OCI-LY7 (cell line): ENCODE measurements around the gene WASF3. TPM values are rescaled to one million over a fixed set of nuclear protein-coding genes. Genes with fewer than 3 reads are reported as not detected.

Experiments
- BruUV-seq: library from RNA; stranded (reverse); fragments of 400-500 nt; replicated peaks from 2 replicates; lab custom pipeline; 2021; lab: Mats Ljungman, UMichigan
- CTCF ChIA-PET: fragments of 300-600 bp; sonication (Branson Sonifier 250); formaldehyde crosslinking; loops from one replicate; lab custom pipeline; 2022; ENCODE audit warnings: antibody characterized with exemption; ENCODE audit not compliant: unreplicated experiment; lab: Charles Lee
- POLR2A ChIA-PET: fragments of 300-600 bp; sonication (Branson Sonifier 250); formaldehyde crosslinking; loops from one replicate; lab custom pipeline; 2022; ENCODE audit warnings: antibody characterized with exemption; lab: Charles Lee
- DNase-seq: peaks from one replicate; pipeline ENCODE4 v3.0.0-alpha.2; 2015; ENCODE audit warnings: low spot score
- H2AFZ ChIP-seq: fragments of 200-600 bp; sonication (generic), shearing (Covaris generic); 2 replicates; pipeline ENCODE4 v1.6.1; 2014; ENCODE audit warnings: mild to moderate bottlenecking, antibody characterized with exemption, low read length, moderate library complexity
- H3K27ac ChIP-seq: fragments of 200-600 bp; sonication (generic); 2 replicates; pipeline ENCODE4 v1.5.1; 2014; ENCODE audit warnings: mixed run types, low read depth, mild to moderate bottlenecking, moderate library complexity, low read length, inconsistent platforms; ENCODE audit not compliant: poor library complexity, severe bottlenecking
- H3K36me3 ChIP-seq: fragments of 200-600 bp; sonication (generic); 2 replicates; pipeline ENCODE4 v1.6.1; 2014; ENCODE audit warnings: mild to moderate bottlenecking, antibody characterized with exemption, low read length, moderate library complexity, mixed read lengths; ENCODE audit not compliant: insufficient read depth
- H3K4me1 ChIP-seq: fragments of 200-600 bp; sonication (generic); 2 replicates; pipeline ENCODE4 v1.5.1; 2014; ENCODE audit warnings: mild to moderate bottlenecking, low read length; ENCODE audit not compliant: insufficient read depth, poor library complexity, severe bottlenecking
- H3K4me2 ChIP-seq: fragments of 200-600 bp; sonication (generic); 2 replicates; pipeline ENCODE4 v1.6.1; 2014; ENCODE audit warnings: mild to moderate bottlenecking, low read length
- H3K4me3 ChIP-seq: fragments of 200-600 bp; sonication (generic); 2 replicates; pipeline ENCODE4 v1.5.1; 2014; ENCODE audit warnings: mild to moderate bottlenecking, low read depth, low read length; ENCODE audit not compliant: poor library complexity, severe bottlenecking
- H3K79me2 ChIP-seq: fragments of 200-600 bp; sonication (generic); 2 replicates; pipeline ENCODE4 v1.6.1; 2016; ENCODE audit warnings: low read depth, mild to moderate bottlenecking, low read length, moderate library complexity, mixed read lengths; ENCODE audit not compliant: insufficient read depth
- H3K9me2 ChIP-seq: fragments of 200-600 bp; sonication (generic); 2 replicates; pipeline ENCODE4 v1.6.1; 2016; ENCODE audit warnings: mild to moderate bottlenecking, low read length, mixed read lengths; ENCODE audit not compliant: insufficient read depth
- H3K9me3 ChIP-seq: fragments of 200-600 bp; sonication (generic); 2 replicates; pipeline ENCODE4 v1.6.1; 2014; ENCODE audit warnings: mild to moderate bottlenecking, mixed run types, low read length, mixed read lengths
- H4K20me1 ChIP-seq: fragments of 200-600 bp; sonication (generic); 2 replicates; pipeline ENCODE4 v1.6.1; 2014; ENCODE audit warnings: mild to moderate bottlenecking, antibody characterized with exemption, low read length, moderate library complexity, mixed read lengths; ENCODE audit not compliant: insufficient read depth
- EZH2phosphoT487 ChIP-seq: fragments of 200-600 bp; sonication (generic); IDR thresholded peaks from 2 replicates; pipeline ENCODE4 v1.6.1; 2018; ENCODE audit warnings: low read depth, borderline replicate concordance, mild to moderate bottlenecking, mixed run types, antibody characterized with exemption, low read length, moderate library complexity, mixed read lengths
- intact Hi-C: fragments of 100-400 bp; cut with micrococcal nuclease; formaldehyde crosslinking; loops from one replicate; pipeline ENCODE4 v1.10.0; 2022; ENCODE audit not compliant: unreplicated experiment
- total RNA-seq, 2 experiments: library from RNA; depleted of rRNA in 1 of 2; stranded (reverse); fragments of >200 nt in 1 of 2; shearing (Covaris generic) in 1 of 2; gene quantifications; 2 replicates each; pipeline ENCODE4 v1.2.3, GENCODE V29; 2014 to 2022
- TF ChIP-seq, protein P1 (sequence below): fragments of 200-600 bp; sonication (generic); conservative IDR thresholded peaks from 2 replicates; pipeline ENCODE4 v1.5.1; 2014; ENCODE audit warnings: mild to moderate bottlenecking, antibody characterized with exemption, low read length, moderate library complexity, mixed read lengths

Gene WASF3
- total RNA-seq, 2 experiments from 2014 or later, result 0.17 to 0.19 TPM

DNA sequence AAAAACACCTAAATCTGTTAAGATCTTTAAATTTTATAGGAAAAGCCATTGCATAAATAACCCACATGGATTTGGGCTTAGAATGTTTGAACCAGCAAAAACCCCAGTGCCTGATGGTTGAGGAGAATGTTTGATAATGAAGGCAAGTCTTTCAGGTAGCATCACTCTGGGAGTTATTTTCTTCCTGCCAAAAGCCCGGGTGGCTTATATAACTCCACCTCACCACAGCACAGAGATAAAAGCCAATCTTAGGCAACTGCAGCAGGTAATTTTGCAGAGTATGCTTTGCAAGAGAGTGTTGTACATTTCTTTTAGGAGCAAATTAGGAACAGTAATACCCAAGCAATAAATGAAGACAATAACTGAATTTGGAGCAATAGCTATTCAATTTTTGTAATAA lies 7.8 kb upstream of the WASF3 start:
- Histone ChIP-seq H3K9me3 (no peaks in the 10 kb centered on the region), H2AFZ (no peak overlapping the region), H3K9me2 (no peaks in the 10 kb centered on the region), H3K36me3 (no peaks in the 10 kb centered on the region), H4K20me1 (no peaks in the 10 kb centered on the region), H3K4me1 (no peaks in the 10 kb centered on the region), H3K4me3 (no peak overlapping the region), H3K79me2 (no peaks in the 10 kb centered on the region), H3K27ac (no peak overlapping the region), H3K4me2 (no peak overlapping the region)
- intact Hi-C loops, result no loop called here
- TF ChIP-seq, protein P1, sequence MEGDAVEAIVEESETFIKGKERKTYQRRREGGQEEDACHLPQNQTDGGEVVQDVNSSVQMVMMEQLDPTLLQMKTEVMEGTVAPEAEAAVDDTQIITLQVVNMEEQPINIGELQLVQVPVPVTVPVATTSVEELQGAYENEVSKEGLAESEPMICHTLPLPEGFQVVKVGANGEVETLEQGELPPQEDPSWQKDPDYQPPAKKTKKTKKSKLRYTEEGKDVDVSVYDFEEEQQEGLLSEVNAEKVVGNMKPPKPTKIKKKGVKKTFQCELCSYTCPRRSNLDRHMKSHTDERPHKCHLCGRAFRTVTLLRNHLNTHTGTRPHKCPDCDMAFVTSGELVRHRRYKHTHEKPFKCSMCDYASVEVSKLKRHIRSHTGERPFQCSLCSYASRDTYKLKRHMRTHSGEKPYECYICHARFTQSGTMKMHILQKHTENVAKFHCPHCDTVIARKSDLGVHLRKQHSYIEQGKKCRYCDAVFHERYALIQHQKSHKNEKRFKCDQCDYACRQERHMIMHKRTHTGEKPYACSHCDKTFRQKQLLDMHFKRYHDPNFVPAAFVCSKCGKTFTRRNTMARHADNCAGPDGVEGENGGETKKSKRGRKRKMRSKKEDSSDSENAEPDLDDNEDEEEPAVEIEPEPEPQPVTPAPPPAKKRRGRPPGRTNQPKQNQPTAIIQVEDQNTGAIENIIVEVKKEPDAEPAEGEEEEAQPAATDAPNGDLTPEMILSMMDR, result no peak
- no peak for TF ChIP-seq EZH2phosphoT487
- BruUV-seq, result no TSS peak
- POLR2A ChIA-PET, result no interaction called here
- CTCF ChIA-PET, result interaction anchor here (0.6 kb wide), 1 partner anchor 57 kb away, joined by 3 read pairs; no protein-coding TSS in a partner anchor
- DNase-seq, result no peak

DNA sequence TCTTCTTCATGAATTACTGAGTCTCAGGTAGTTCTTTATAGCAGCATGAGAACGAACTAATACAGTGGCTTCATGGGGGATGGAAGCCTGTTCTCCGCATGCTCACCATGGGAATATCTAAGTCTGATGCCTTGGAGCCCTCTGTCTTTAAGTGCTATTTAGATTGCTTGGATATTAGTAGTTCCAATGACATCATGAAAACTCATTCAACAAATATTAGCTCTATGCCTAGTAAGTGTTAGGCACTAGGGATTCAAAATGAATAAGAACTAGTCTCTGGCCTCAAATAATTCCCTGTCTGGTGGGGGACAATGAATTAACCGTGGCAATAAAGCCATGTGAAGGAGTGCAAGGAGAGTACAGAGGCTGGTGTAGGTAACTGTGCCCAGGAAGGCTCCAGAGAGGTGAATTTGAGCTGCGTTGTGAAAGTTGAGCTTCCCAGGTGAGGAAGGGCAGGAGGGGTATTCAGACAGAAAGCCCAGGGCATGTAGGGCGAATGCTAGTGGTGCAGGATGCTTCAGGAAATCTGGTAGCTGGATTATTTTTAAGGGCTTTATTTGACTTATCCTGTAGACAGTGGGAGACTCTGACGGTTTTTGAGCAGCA lies 6.1 kb upstream of the WASF3 start:
- no peak overlapping the region for H3K4me3 ChIP-seq
- H3K4me1 ChIP-seq, result no peaks in the 10 kb centered on the region
- DNase-seq, result no peak
- BruUV-seq, result no TSS peak
- intact Hi-C loops, result no loop called here
- H3K36me3 ChIP-seq, result no peaks in the 10 kb centered on the region
- no peaks in the 10 kb centered on the region for H3K9me3 ChIP-seq
- TF ChIP-seq, protein P1, result no peak
- TF ChIP-seq EZH2phosphoT487, result no peak
- no peaks in the 10 kb centered on the region for H3K79me2 ChIP-seq
- POLR2A ChIA-PET, result no interaction called here
- H3K4me2 ChIP-seq, result no peak overlapping the region
- CTCF ChIA-PET, result no interaction called here
- H4K20me1 ChIP-seq, result no peaks in the 10 kb centered on the region
- H3K27ac ChIP-seq, result no peak overlapping the region
- no peak overlapping the region for H2AFZ ChIP-seq
- no peaks in the 10 kb centered on the region for H3K9me2 ChIP-seq

DNA sequence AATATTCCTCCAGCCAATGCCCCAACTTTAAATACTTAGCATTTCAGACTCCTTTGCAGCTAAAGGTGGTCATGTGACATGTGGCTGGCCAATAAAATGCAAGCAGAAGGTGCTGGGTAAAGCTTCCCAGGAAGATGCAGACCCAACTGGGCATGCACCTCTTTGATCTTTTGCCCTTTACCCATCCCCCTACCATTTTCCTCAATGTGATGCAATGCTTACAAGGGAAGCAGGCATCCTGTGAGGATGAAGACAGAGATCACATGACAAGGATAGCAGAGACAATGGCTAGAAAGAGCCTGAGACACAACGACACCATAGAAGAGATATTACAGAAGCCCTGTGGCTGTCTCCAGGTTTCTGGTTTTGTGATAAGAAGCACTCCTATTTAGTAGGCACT lies 2.1 kb upstream of the WASF3 start:
- intact Hi-C loops, result no loop called here

More for the DNA sequence above, 2.1 kb upstream of the WASF3 start:
- CTCF ChIA-PET, result no interaction called here
- Histone ChIP-seq H3K4me1 (no peaks in the 10 kb centered on the region), H3K79me2 (no peaks in the 10 kb centered on the region), H3K4me3 (no peak overlapping the region), H3K9me2 (no peaks in the 10 kb centered on the region), H3K9me3 (no peaks in the 10 kb centered on the region), H3K4me2 (no peak overlapping the region), H4K20me1 (no peaks in the 10 kb centered on the region), H3K27ac (no peak overlapping the region), H2AFZ (no peak overlapping the region), H3K36me3 (no peaks in the 10 kb centered on the region)
- no peak for DNase-seq
- POLR2A ChIA-PET, result no interaction called here
- no TSS peak for BruUV-seq
- TF ChIP-seq, protein P1, result no peak
